MM.1S (cell line): Measurements from ENCODE around the gene SPECC1L.
"Not testable (repeated sequence)": the region's sequence is repeated elsewhere in the genome, so short reads cannot be mapped to it uniquely, and the experiment has no call there.

Experiments used
- CTCF ChIP-seq: fragments of 300-600 bp; sonication (generic); IDR thresholded peaks from 2 replicates; pipeline ENCODE4 v1.5.1; 2016; ENCODE audit warnings: antibody characterized with exemption, low read length, mixed read lengths
- EZH2 ChIP-seq: fragments of 300-600 bp; sonication (generic); optimal IDR thresholded peaks from 2 replicates; pipeline ENCODE3; 2017; ENCODE audit warnings: low read depth, mild to moderate bottlenecking, antibody characterized with exemption, low read length, mixed read lengths

DNA sequence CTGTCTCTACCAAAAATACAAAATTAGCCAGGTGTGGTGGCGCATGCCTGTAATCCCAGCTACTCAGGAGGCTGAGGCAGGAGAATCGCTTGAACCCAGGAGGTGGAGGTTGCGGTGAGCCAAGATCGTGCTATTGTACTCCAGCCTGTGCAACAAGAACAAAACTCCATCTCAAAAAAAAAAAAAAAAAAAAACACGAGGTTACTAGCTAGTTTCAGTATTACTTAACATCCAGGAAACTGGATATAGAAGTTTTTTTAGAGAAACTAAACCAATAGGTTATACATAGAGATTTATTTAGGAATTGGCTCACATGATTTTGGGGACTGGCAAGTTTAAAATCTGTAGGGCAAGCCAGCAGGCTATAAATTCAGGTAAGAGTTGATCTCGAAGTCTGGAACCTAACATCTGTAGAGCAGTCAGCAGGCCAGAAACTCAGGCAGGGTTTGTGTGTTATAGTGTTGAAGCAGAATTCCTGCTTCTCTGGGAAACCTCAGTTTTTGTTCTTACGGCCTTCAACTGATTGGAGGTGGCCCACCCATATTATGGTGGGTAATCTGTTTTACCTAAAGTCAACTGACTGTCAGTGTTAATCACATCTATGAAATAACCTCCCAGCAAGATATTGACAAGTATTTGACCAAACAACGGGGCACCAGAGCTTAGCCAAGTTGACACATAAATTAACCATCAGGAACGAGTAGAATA is 29.5 kb upstream of the SPECC1L start:
- TF ChIP-seq CTCF, EZH2: not testable (repeated sequence)
